Subcutaneous abdominal adipose tissue (tissue), 5 donors: ENCODE data around the gene TIPRL.
"Not testable (repeated sequence)": the region's sequence is repeated elsewhere in the genome, so short reads cannot be mapped to it uniquely, and the experiment has no call there.

Experiments used
- H3K27ac ChIP-seq: one replicate; pipeline ENCODE4 v1.7.0; 2013; ENCODE audit warnings: low read depth, mild to moderate bottlenecking, inconsistent platforms, low read length, moderate library complexity
- H3K27me3 ChIP-seq, 5 donors: one replicate each; pipeline ENCODE4 v1.7.0; 2013; ENCODE audit warnings: low read length in 5 of 5, inconsistent platforms in 1 of 5; ENCODE audit not compliant: control insufficient read depth in 5 of 5, insufficient read depth in 4 of 5
- H3K36me3 ChIP-seq, 5 donors: one replicate each; pipeline ENCODE4 v1.7.0; 2013; ENCODE audit warnings: low read length in 5 of 5; ENCODE audit not compliant: control insufficient read depth in 5 of 5, insufficient read depth in 5 of 5
- H3K4me1 ChIP-seq, 5 donors: one replicate each; pipeline ENCODE4 v1.7.0; 2013; ENCODE audit warnings: low read length in 5 of 5, mild to moderate bottlenecking in 3 of 5, moderate library complexity in 1 of 5; ENCODE audit not compliant: control insufficient read depth in 5 of 5, insufficient read depth in 5 of 5
- H3K4me3 ChIP-seq, 5 donors: one replicate each; pipeline ENCODE4 v1.7.0; 2013; ENCODE audit warnings: low read length in 5 of 5, low read depth in 1 of 5
- H3K9ac ChIP-seq, 5 donors: one replicate each; pipeline ENCODE4 v1.7.0; 2013; ENCODE audit warnings: low read length in 5 of 5, mild to moderate bottlenecking in 4 of 5, moderate library complexity in 3 of 5
- H3K9me3 ChIP-seq, 5 donors: one replicate each; pipeline ENCODE4 v1.7.0; 2013; ENCODE audit warnings: low read length in 5 of 5; ENCODE audit not compliant: control insufficient read depth in 5 of 5
- donor health status: healthy.
- donor health status: healthy.
- donor health status: healthy.
- donor health status: healthy.
- donor health status: healthy.

The TIPRL gene

GRCh38 chr1:168139070-168139469 is 39.7 kb upstream of the TIPRL start:
- Histone ChIP-seq H3K9ac (no peak overlapping the region), H3K27me3 (peaks cover 0 to 17% (median 16%) of the 10 kb centered on the region in 5 donors), H3K27ac (no peak overlapping the region), H3K4me1 (peaks cover 0 to 27% (median 20%) of the 10 kb centered on the region in 5 donors), H3K4me3 (no peak overlapping the region), H3K9me3 (no peaks in the 10 kb centered on the region), H3K36me3 (no peaks in the 10 kb centered on the region)

- Histone ChIP-seq H3K36me3 (no peaks in the 10 kb centered on the region), H3K4me3 (no peak overlapping the region), H3K27me3 (no peaks in the 10 kb centered on the region), H3K9me3 (no peaks in the 10 kb centered on the region), H3K27ac (no peak overlapping the region), H3K4me1 (peaks cover 0 to 13% (median 12%) of the 10 kb centered on the region in 5 donors), H3K9ac (no peak overlapping the region)
Observed at GRCh38 chr1:168141871-168142385, 36.8 kb upstream of the TIPRL start.

- Histone ChIP-seq H3K27me3 (no peaks in the 10 kb centered on the region), H3K4me3 (no peak overlapping the region), H3K9ac (peak overlapping the region in 2 of 5 donors; percentile 47), H3K4me1 (peaks cover 0 to 5% (median 4%) of the 10 kb centered on the region in 5 donors), H3K27ac (no peak overlapping the region), H3K9me3 (no peaks in the 10 kb centered on the region), H3K36me3 (no peaks in the 10 kb centered on the region)
Observed at GRCh38 chr1:168145184-168146159, 33.3 kb upstream of the TIPRL start.

GRCh38 chr1:168146160-168146539 is 32.6 kb upstream of the TIPRL start:
- peaks cover 0 to 5% (median 4%) of the 10 kb centered on the region in 5 donors for H3K4me1 ChIP-seq
- no peaks in the 10 kb centered on the region for H3K27me3 ChIP-seq
- H3K9me3 ChIP-seq: no peaks in the 10 kb centered on the region
- no peaks in the 10 kb centered on the region for H3K36me3 ChIP-seq
- no peak overlapping the region for H3K4me3 ChIP-seq
- H3K27ac ChIP-seq: no peak overlapping the region
- no peak overlapping the region for H3K9ac ChIP-seq

- Histone ChIP-seq H3K9me3 (no peaks in the 10 kb centered on the region), H3K27ac (no peak overlapping the region), H3K27me3 (no peaks in the 10 kb centered on the region), H3K4me3 (no peak overlapping the region), H3K4me1 (peaks cover 0 to 5% (median 4%) of the 10 kb centered on the region in 5 donors), H3K36me3 (no peaks in the 10 kb centered on the region), H3K9ac (no peak overlapping the region)
Observed at GRCh38 chr1:168146626-168147025, 32.1 kb upstream of the TIPRL start.

GRCh38 chr1:168148916-168149315 is 29.8 kb upstream of the TIPRL start:
- H3K4me1 ChIP-seq: peaks cover 0 to 5% (median 4%) of the 10 kb centered on the region in 5 donors
- no peak overlapping the region for H3K27ac ChIP-seq
- H3K27me3 ChIP-seq: no peaks in the 10 kb centered on the region
- H3K9me3 ChIP-seq: no peaks in the 10 kb centered on the region
- H3K9ac ChIP-seq: no peak overlapping the region
- no peak overlapping the region for H3K4me3 ChIP-seq
- no peaks in the 10 kb centered on the region for H3K36me3 ChIP-seq

GRCh38 chr1:168150283-168150682 is 28.5 kb upstream of the TIPRL start:
- Histone ChIP-seq H3K36me3 (no peaks in the 10 kb centered on the region), H3K9ac (no peak overlapping the region), H3K9me3 (no peaks in the 10 kb centered on the region), H3K4me3 (no peak overlapping the region), H3K4me1 (peaks cover 0 to 4% (median 3%) of the 10 kb centered on the region in 5 donors), H3K27me3 (no peaks in the 10 kb centered on the region), H3K27ac (no peak overlapping the region)

- H3K4me3 ChIP-seq: no peak overlapping the region
- no peak overlapping the region for H3K9ac ChIP-seq
- no peaks in the 10 kb centered on the region for H3K4me1 ChIP-seq
- no peak overlapping the region for H3K27ac ChIP-seq
- no peaks in the 10 kb centered on the region for H3K36me3 ChIP-seq
- H3K9me3 ChIP-seq: no peaks in the 10 kb centered on the region
- no peaks in the 10 kb centered on the region for H3K27me3 ChIP-seq
Observed at GRCh38 chr1:168151935-168152334, 26.8 kb upstream of the TIPRL start.

- H3K27ac ChIP-seq, H3K4me3 ChIP-seq, H3K27me3 ChIP-seq, H3K36me3 ChIP-seq, H3K4me1 ChIP-seq, H3K9ac ChIP-seq: not testable (repeated sequence)
- peaks cover 0 to 11% (median 6%) of the 10 kb centered on the region in 5 donors for H3K9me3 ChIP-seq
Observed at GRCh38 chr1:168154707-168155106, 24.1 kb upstream of the TIPRL start.

- Histone ChIP-seq H3K9ac (no peak overlapping the region), H3K4me3 (no peak overlapping the region), H3K9me3 (peaks cover 0 to 17% (median 6%) of the 10 kb centered on the region in 5 donors), H3K27me3 (peaks cover 0 to 1% (median 0%) of the 10 kb centered on the region in 5 donors), H3K27ac (no peak overlapping the region), H3K4me1 (no peaks in the 10 kb centered on the region), H3K36me3 (no peaks in the 10 kb centered on the region)
Observed at GRCh38 chr1:168155910-168156309, 22.9 kb upstream of the TIPRL start.
